ENCODE results near the gene ODF4.

DNA sequence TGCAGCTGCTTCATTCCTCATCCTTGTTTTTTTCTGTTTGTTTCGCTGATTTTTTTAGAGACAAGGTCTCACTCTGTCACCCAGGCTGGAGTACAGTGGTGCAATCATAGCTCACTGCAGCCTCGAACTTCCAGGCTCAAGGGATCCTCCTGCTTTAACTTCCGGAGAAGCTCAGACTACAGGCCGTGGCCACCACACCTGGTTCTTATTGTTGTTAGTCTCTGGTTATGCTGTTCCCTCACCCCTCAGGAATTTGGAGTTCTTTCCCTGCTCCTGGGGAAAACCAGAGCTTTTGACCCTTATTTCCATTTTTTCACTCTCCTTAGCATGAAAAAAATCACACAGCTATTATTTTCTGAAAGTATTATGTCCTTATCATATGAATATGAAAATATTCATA is 1.8 kb downstream of the ODF4 start:
- TF ChIP-seq CTCF (IDR thresholded peaks at IDR 0.05 in 4 of 5, conservative IDR thresholded peaks at IDR 0.05 in 1 of 5) (no peak), POLR2A (IDR thresholded peaks at IDR 0.05) (no peak)

All from gastrocnemius medialis (tissue), 4 donors.